ENCODE data around the gene ACTR5.
"Not testable (repeated sequence)": the region's sequence is repeated elsewhere in the genome, so short reads cannot be mapped to it uniquely, and the experiment has no call there.

ACTR5 gene

GRCh38 chr20:38805958-38806854, 57.9 kb downstream of the ACTR5 start:
- DNase-seq (ENCODE audit: low spot score) = no peak

GRCh38 chr20:38806855-38807655, 58.8 kb downstream of the ACTR5 start:
- no peak for DNase-seq (ENCODE audit: low spot score)

- no peak for DNase-seq (ENCODE audit: low spot score)
Measured at GRCh38 chr20:38809942-38810341, 61.7 kb downstream of the ACTR5 start.

- DNase-seq (ENCODE audit: low spot score) = no peak
Measured at GRCh38 chr20:38810926-38811630, 62.8 kb downstream of the ACTR5 start.

GRCh38 chr20:38811769-38812168, 63.5 kb downstream of the ACTR5 start:
- no peak for DNase-seq (ENCODE audit: low spot score)

GRCh38 chr20:38812182-38812581, 63.9 kb downstream of the ACTR5 start:
- DNase-seq (ENCODE audit: low spot score) = no peak

- DNase-seq (ENCODE audit: low spot score) = no peak
Measured at GRCh38 chr20:38812709-38813573, 64.7 kb downstream of the ACTR5 start.

GRCh38 chr20:38813574-38813962, 65.3 kb downstream of the ACTR5 start:
- DNase-seq (ENCODE audit: low spot score) = not testable (repeated sequence)

GRCh38 chr20:38815446-38815845, 67.2 kb downstream of the ACTR5 start:
- DNase-seq (ENCODE audit: low spot score) = no peak

- no peak for DNase-seq (ENCODE audit: low spot score)
Measured at GRCh38 chr20:38818113-38819065, 70.1 kb downstream of the ACTR5 start.

Measured in left forelimb (tissue), 1 donor.